Measurements from ENCODE around the gene SPACDR. TPM values are rescaled to one million over a fixed set of nuclear protein-coding genes. Genes with fewer than 3 reads are reported as not detected.
A peak's percentile ranks its signal among the peaks of the same experiment; 100 is the strongest.

SPACDR gene
- total RNA-seq, 2 experiments from 2014 or later = 0.64 to 0.93 TPM

- H3K27me3 Mint-ChIP-seq = no peaks in the 10 kb centered on the region
- H3K9me3 Mint-ChIP-seq = no peaks in the 10 kb centered on the region
- Histone ChIP-seq H3K9me3 (ENCODE audit: control insufficient read depth in 1 of 2, insufficient read depth in 1 of 2, low read length in 2 of 2) (no peaks in the 10 kb centered on the region), H3K36me3 (ENCODE audit: insufficient read depth, low read length) (no peaks in the 10 kb centered on the region), H3K27ac (ENCODE audit: low read depth in 1 of 2, low read length in 2 of 2) (no peak overlapping the region), H3K27me3 (ENCODE audit: control insufficient read depth in 1 of 2, insufficient read depth in 2 of 2, low read length in 2 of 2) (no peaks in the 10 kb centered on the region), H3K4me1 (ENCODE audit: insufficient read depth, low read length) (peaks cover 16% of the 10 kb centered on the region), H3K4me3 (ENCODE audit: low read length) (no peak overlapping the region)
- ChIA-PET CTCF (interaction anchor here (0.5 kb wide), 1 partner anchor 97 kb away, joined by 3 read pairs; no protein-coding TSS in a partner anchor), POLR2A (interaction anchor here (0.6 to 2.8 kb wide), 5 partner anchors 8 to 176 kb away, joined by 3 to 10 read pairs (median 3); partner anchors contain the start of genes FBXO24, LRCH4 and ZCWPW1)
- H3K4me1 Mint-ChIP-seq (ENCODE audit: low read depth) = peaks cover 6% of the 10 kb centered on the region
- ATAC-seq (ENCODE audit: poor library complexity) = no peak
- H3K36me3 Mint-ChIP-seq (ENCODE audit: low read depth) = no peaks in the 10 kb centered on the region
- peak in 2 of 14 experiments; percentile 49 to 61 for DNase-seq
- H3K27ac Mint-ChIP-seq = no peak overlapping the region
- intact Hi-C loops (cut with DNase I, micrococcal nuclease) = no loop called here
- no peak overlapping the region for H3K4me3 Mint-ChIP-seq
- TF ChIP-seq CTCF (IDR thresholded peaks at IDR 0.05) = no peak
These were observed 19.5 kb downstream of the SPACDR start for GRCh38 chr7:100444311-100445278.

- Mint-ChIP-seq H3K27ac (no peak overlapping the region), H3K36me3 (ENCODE audit: low read depth) (no peaks in the 10 kb centered on the region), H3K27me3 (no peaks in the 10 kb centered on the region), H3K4me1 (ENCODE audit: low read depth) (peaks cover 6% of the 10 kb centered on the region), H3K4me3 (no peak overlapping the region), H3K9me3 (no peaks in the 10 kb centered on the region)
- Histone ChIP-seq H3K27ac (ENCODE audit: low read depth in 1 of 2, low read length in 2 of 2) (no peak overlapping the region), H3K4me3 (ENCODE audit: low read length) (no peak overlapping the region), H3K9me3 (ENCODE audit: control insufficient read depth in 1 of 2, insufficient read depth in 1 of 2, low read length in 2 of 2) (no peaks in the 10 kb centered on the region), H3K36me3 (ENCODE audit: insufficient read depth, low read length) (no peaks in the 10 kb centered on the region), H3K27me3 (ENCODE audit: control insufficient read depth in 1 of 2, insufficient read depth in 2 of 2, low read length in 2 of 2) (no peaks in the 10 kb centered on the region), H3K4me1 (ENCODE audit: insufficient read depth, low read length) (peaks cover 16% of the 10 kb centered on the region)
- ATAC-seq (ENCODE audit: poor library complexity) (no peak), DNase-seq (peak in 1 of 14 experiments; percentile 23)
- ChIA-PET CTCF (interaction anchor here (0.5 kb wide), 1 partner anchor 117 kb away, joined by 4 read pairs; no protein-coding TSS in a partner anchor), POLR2A (interaction anchor here (0.7 to 2.8 kb wide), 2 partner anchors 15 to 105 kb away, joined by 3 to 10 read pairs; partner anchors contain the start of gene ZCWPW1)
- TF ChIP-seq CTCF (IDR thresholded peaks at IDR 0.05) = no peak
- intact Hi-C loops (cut with DNase I, micrococcal nuclease) = no loop called here
These were observed 20.8 kb downstream of the SPACDR start for GRCh38 chr7:100443096-100443840.

Measured in CD4-positive, alpha-beta T cell (primary cell).